SK-N-MC (cell line): ENCODE results near the gene ATP8B3.

ENCODE experiments used
- EZH2 ChIP-seq: fragments of 200-600 bp; sonication (generic); IDR thresholded peaks from one replicate; pipeline ENCODE4 v1.6.1; 2017; ENCODE audit warnings: antibody characterized with exemption
- POLR2AphosphoS5 ChIP-seq: IDR thresholded peaks from 2 replicates; pipeline ENCODE4 v1.6.1; 2012; ENCODE audit warnings: mild to moderate bottlenecking, low read depth, low read length, borderline replicate concordance

DNA sequence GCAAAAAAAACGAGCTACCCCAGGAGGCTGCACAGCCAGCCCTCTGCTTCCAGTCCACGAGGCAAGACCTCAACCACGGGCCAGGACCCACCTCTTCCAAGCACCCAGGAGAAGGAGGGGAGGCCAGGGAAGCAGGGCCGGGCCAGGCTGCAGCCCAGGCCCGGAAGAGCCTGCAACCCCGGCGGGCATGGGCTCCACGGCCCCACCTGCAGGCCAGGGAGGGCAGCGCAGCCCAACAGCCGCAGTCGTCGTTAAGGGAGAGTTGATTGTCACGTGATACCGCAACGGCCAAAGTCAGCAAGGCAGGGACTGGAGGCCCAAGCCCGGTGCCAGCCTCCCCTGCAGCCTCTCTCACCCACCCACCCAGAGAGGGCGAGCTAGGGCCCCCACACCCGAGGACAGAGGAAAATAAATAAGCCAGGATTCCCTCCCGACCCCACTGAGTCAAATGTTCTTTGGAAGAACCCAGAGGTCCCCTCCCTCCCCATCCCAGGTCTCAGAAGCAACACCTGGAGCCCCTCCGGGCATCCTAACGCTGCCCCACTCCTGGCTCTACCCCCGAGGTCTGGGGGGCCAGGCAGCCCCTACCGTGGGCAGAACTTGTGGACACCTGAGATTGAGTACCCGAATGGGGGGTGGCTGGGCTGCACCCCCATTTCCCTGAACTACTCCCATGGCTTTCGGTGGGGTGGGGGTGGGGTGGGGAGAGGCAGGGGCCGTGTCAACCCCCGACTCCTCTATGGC lies 41.4 kb upstream of the ATP8B3 start:
- TF ChIP-seq POLR2AphosphoS5: no peak
- no peak for TF ChIP-seq EZH2
